GM18909 (cell line): Measurements from ENCODE around the gene KCTD15.

Source experiments
- ATAC-seq: cut with Tn5 transposase; IDR thresholded peaks from one replicate; pipeline ENCODE4 v1.9.1; 2021; ENCODE audit warnings: mild to moderate bottlenecking; ENCODE audit not compliant: unreplicated experiment, poor library complexity

KCTD15 gene

GRCh38 chr19:33770107-33770506, 26.6 kb upstream of the KCTD15 start:
- no peak for ATAC-seq

- ATAC-seq = peak; percentile 58
Measured at GRCh38 chr19:33771384-33772101, 25.1 kb upstream of the KCTD15 start.

GRCh38 chr19:33772102-33772857, 24.4 kb upstream of the KCTD15 start:
- ATAC-seq = no peak

DNA sequence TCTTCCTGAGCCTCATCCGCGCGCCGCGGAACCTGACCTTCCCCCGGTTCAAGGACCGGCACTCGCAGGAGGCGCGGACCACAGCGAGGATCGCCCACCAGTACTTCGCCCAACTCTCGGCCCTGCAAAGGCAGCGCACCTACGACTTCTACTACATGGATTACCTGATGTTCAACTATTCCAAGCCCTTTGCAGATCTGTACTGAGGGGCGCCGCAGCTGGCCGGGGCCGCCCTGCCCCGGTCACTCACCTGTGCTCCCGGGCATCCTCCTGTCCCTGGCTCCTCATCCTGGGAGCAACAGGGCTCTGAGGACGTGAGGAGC, 23.9 kb upstream of the KCTD15 start:
- no peak for ATAC-seq

DNA sequence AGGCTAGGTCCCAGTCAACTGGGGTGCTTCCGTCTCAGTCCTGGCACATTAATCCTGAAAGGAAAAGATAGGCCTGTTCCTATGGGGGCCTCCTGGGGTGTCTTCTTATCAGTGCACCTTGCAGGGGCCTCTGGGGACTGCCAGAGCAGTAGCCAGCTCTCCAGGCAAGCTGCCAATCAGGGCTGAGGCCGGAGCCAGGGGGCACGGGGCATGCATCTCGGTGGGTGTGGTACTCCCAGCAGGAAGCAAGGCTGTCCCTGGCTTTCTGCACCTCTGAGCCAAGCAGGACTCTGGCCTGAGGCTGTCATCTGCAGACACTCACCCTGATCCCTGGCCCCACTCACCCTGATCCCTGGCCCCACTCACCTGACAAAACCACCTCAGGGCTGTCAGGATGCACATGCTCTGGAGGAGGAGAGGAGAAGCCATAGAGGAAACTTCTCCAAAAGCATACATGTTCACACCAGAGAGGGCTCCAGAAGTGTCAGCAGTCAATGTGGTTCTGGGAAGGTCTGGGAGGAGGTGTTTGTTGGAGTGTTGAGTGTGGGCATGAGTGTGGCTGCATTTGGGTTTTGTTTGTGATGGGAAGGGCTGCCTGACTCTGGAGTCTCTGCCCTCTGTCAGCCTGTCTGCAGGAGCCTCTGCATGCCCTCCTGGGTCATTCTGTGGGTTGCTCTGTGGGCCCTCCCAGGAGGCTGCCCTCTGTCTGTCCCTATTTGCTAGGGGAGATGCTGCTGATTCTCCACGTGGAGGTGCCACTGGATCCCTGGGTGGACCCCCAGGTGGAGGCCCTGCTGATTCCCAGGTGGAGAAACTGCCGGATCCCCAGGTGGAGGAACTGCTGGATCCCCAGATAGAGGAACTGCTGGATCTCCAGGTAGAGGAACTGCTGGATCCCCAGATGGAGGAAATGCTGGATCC, 22.7 kb upstream of the KCTD15 start:
- no peak for ATAC-seq

DNA sequence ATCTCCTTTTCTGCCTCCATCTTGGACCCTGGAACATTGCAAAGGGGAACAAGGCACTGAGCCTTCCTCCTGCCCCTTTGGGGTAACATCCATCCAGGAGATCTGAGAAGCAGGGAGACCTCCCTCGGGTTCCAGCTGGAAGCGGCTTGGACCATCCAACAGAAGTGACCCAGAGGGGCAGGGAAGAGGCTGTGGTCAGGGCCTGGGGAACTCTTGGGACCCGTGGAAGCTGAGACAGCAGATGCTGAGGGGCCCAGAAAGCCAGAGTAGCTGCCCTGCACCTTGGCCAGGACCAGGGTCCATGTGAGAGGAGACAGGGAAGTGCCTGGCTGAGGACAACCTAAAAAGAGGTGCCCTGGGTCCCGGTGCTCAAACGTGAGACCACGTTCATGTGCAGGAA, 21.9 kb upstream of the KCTD15 start:
- no peak for ATAC-seq

- ATAC-seq = no peak
Measured at GRCh38 chr19:33775731-33776487, 20.8 kb upstream of the KCTD15 start.

- no peak for ATAC-seq
Measured at GRCh38 chr19:33777351-33777750, 19.3 kb upstream of the KCTD15 start.

DNA sequence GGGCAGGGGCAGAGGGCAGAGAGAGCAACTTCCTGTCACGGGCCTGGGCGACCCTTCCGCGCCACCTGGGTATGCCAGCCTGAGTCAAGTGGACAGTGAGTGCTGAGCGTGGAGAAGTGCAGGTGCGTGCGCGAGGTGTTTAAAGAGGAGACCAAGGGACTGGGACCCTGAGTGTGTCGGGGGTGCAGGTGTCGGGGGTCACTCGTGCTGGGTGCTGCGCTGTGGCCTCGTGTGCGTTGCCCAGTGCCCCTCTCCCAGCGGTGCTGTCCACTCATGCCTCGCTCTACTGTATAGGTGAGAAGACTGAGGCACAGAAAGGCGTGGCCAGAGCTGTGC, 18.9 kb upstream of the KCTD15 start:
- no peak for ATAC-seq

GRCh38 chr19:33778089-33778791, 18.4 kb upstream of the KCTD15 start:
- peak; percentile 68 for ATAC-seq

GRCh38 chr19:33779849-33780248, 16.8 kb upstream of the KCTD15 start:
- ATAC-seq = no peak

DNA sequence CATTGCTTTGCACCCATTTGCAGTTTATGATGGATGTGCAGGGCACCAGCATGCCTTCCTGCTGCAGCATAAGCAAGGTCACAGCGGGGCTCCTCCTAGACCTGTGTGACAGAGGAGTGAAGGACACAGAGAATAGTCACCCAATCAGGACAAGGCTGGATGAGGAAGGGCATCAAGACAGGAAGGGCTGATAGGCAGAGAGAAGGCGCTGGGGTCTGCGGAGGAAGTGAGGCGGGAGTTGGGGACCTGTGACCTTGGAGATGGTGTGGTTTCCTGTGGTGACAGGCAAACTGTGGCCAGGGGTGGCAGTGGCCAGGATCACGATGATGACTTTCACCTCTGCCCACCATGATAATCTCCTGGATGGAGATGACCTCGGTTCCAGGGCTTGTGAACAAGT, 16.4 kb upstream of the KCTD15 start:
- ATAC-seq = no peak

GRCh38 chr19:33780746-33781145, 15.9 kb upstream of the KCTD15 start:
- no peak for ATAC-seq

GRCh38 chr19:33781415-33781935, 15.2 kb upstream of the KCTD15 start:
- no peak for ATAC-seq

DNA sequence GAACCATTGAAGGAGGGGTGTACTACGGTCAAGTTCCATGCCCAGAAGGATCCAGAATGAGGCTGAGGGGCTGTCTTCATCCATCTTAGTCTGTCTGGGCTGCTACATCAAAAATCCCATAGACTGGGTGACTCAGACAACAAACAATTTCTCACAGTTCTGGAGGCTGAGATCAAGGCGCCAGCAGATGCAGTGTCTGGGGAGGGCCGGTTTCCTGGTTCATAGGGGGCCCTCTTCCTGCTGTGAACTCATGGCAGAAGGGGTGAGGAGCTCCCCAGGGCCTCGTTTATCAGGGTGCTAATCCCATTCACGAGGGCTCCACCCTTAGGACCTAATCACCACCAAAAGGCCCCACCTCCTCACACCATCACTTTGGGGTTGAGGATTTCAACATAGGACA, 14.7 kb upstream of the KCTD15 start:
- ATAC-seq = no peak

GRCh38 chr19:33784432-33784831, 12.2 kb upstream of the KCTD15 start:
- no peak for ATAC-seq

DNA sequence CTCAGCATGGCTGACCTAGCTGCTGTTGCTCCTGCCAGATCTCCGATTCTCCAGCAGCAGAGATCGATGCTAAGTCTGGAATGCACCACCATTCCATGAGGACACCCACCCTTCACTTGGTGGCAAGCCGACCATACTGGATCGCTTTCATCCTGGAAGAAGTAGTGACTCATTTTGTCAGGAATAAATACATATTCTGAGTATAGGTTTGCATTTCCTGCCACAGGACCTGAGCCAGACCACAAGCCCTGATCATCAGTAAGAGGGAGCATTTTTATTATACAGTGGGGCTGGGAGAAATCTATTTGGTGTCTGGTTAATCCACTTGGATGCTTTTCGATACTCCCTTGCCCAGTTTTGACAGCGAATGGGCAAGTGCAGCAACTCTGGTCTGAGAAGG, 10.9 kb upstream of the KCTD15 start:
- no peak for ATAC-seq

DNA sequence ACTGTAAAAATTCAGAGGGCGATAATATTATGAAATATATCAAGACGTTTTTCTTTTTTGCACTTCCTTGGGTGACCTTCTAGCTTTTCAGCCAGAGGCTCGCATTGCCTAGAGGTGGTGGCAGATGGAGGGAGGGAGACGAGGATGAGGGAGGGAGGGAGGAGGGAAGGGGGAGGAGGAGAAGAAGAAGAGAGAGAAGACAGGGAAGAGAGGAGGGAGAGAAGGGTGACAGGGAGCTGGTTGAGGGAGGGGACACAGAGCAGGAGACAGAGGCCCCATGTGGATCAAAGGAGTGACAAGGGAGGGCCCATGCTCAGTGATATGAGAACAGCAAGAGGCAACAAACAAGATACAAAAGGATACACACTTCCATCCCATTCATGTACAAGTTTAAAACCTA, 8.0 kb upstream of the KCTD15 start:
- ATAC-seq = no peak

DNA sequence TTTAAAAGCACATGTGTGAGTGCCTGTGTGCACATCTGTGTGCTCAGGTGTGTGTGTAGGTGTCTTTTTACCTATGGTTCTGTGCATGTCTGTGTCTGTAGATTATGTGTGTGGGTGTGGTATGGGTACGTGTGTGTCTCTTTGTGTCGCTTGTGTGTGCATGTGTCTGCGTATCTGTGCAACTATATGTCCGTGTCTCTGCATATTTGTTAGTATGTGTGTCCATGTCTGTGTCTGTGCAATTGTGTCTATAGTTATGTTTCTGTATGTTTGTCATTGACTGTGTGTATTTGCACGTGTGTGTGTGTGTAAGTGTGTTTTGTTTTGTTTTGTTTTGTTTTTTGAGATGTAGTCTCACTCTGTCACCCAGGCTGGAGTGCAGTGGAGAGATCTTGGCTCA, 7.3 kb upstream of the KCTD15 start:
- no peak for ATAC-seq
